ENCODE measurements around the gene RPIA. TPM values are rescaled to one million over a fixed set of nuclear protein-coding genes. Genes with fewer than 3 reads are reported as not detected.

Gene RPIA
- 26.1 to 29.8 TPM (median 28.4 TPM) in 5 replicates for total RNA-seq (2022; extraction: Qiagen RNA extraction; ENCODE audit: low read depth)

DNA sequence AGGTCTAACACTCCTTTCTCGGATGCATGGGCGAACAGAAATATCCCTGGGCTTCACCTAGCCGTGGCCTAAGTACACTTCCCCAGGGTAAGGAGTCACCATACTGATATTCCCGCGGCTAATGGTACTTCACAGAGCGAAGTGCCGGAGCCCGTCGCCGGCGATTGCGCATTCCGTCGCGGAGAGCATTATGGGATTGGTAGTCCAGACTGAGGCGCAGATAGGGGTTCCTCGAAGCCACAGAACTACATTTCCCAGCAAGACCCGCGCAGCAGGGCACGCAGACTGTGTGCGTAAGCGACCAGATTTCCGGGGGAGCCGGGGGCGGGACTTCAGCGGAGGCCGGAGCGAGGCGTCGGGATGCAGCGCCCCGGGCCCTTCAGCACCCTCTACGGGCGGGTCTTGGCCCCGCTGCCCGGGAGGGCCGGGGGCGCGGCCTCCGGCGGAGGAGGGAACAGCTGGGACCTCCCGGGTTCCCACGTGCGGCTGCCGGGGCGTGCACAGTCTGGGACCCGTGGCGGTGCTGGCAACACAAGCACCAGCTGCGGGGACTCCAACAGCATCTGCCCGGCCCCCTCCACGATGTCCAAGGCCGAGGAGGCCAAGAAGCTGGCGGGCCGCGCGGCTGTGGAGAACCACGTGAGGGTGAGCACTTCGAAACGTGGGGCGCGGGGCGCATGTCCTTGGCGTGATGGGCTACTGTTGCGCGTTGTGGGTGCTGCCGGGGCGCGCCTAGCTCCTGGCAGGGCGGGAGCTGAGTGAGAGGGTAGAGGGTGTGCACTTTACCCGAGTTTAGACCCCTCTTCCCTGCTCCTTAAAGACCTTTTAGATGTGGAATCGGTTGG is at the start of gene RPIA:
Gene RPIA (plus strand): TSS at position 335 of the 845 bp plus-strand sequence. CDS start 26 bp downstream, at position 361.

Other genes starting within 250 kb of the RPIA start
- gene FOXI3, start 239.0 kb upstream of the RPIA start, total RNA-seq (2022; extraction: Qiagen RNA extraction; ENCODE audit: low read depth) = 0.06 TPM in 1 of 5 replicates, not detected in the others
- gene EIF2AK3, start 64.2 kb upstream of the RPIA start, total RNA-seq (2022; extraction: Qiagen RNA extraction; ENCODE audit: low read depth) = 18.4 to 28.9 TPM (median 26.5 TPM) in 5 replicates